NCI-H446 treated with DMSO at 0.1 percent for 48 hours (cell line): ENCODE data around the gene VAMP2.

ENCODE experiments used
- DNase-seq: peaks from one replicate; lab custom pipeline; 2025; lab: John Stamatoyannopoulos, UW

The VAMP2 gene

DNA sequence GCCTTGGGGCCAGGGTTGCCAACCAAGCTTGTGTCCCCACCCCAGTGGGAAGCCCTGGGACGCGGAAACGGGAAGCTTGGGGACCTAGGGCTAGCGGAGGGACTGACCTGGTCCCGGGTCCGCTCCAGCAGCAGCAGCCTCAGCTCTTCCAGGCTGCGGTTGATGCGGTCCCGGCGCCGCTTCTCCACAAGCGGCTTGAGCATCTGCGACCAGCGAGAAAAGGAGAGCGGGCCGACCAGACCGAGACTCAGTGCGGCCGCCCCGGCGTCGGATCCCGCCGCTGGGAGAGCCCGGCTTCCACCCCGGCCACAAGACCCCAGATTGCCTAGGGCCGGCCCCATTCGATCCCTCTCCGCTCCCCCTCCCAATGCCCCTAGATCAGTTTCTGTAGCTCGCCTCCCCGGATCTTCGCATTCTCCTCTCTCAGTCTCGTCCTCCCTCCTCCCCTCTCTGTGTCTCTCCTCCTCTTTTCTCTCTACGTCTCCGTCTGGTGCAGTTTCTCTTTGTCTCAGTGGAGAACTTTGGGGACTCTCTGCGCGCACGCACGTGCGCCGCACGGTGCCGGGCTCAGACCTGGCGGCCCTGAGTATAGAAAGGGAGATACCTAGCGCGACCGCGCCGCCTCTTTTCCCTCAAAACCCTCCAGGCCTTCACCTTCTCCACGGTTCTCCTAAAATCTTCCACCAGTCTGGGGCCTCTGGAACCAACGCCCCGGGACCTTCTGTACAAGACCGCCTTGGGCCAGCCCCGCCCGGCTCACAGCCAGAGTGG lies 39.6 kb downstream of the VAMP2 start:
- no peak for DNase-seq

DNA sequence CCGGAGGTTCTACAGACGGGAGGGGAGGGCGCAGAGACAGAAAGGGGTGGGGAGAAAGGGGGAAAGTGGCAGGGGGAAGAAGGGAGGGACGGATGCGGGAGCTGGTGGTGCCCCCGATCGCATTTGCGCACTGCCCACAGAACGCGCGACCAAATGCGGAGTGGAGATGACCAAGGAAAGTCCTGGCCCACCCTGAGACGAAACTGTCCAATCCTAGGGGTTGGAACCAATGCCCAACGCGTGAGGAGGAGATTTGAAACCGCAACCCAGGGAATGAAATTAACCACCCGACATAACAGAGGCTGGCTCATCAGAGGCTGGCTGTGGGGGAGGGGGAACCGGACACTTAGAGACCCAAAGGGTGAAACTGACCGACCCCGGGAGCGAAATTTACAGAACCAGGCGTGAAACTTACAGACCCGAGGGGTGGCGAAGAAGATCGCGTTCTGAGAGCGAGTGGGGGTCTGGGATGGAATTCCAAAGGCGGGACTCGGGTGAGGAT lies 40.3 kb downstream of the VAMP2 start:
- no peak for DNase-seq

DNA sequence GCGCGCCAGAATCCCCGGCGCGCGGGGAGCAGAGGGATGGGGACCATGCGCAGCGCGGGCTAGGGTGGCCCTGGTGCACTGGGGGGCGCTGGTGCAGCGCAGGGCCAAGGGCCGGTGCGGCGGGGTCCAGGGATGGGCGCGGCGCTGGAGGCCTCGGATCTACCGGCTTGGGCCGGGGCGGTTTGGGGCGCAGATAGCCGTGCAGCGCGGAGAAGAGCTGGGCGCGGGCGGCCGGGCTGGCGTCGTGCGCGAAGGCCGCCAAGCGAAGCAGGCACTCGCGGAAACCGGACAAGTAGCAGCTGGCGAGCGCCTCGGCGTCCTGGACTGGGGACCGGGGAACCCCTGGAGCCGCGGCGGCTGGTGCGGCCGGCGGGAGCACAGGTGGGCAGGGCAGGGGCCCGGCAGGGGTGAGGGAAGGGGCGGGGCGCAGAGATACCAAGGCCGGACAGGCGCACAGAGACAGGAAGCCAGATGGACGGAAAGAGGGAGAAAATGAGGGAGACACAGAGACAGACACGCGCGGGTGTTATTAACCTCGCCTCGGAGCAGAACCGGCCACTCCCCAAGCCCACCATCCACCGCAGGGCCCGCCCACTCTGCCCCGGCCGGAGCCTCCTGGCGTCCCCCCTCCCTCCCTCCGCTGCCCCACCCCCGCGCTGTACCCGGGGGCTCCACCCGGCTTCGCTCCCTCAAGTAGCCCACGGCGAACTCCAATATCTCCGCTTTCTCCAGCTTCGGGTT lies 40.9 kb downstream of the VAMP2 start:
- no peak for DNase-seq

DNA sequence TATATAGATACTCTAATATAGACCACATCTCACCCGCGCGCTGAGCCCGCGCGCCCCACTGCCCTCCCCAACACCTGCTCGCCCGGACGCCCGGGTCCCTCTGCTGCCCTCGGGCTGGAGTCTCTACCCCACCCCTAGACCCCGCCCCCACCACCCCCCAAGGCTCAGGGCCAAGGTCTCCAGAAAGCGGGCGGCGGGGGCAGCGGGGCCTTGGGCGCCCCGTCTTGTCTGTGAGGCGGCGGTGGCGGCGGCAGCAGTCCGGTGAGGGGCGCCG lies 41.4 kb downstream of the VAMP2 start:
- no peak for DNase-seq

DNA sequence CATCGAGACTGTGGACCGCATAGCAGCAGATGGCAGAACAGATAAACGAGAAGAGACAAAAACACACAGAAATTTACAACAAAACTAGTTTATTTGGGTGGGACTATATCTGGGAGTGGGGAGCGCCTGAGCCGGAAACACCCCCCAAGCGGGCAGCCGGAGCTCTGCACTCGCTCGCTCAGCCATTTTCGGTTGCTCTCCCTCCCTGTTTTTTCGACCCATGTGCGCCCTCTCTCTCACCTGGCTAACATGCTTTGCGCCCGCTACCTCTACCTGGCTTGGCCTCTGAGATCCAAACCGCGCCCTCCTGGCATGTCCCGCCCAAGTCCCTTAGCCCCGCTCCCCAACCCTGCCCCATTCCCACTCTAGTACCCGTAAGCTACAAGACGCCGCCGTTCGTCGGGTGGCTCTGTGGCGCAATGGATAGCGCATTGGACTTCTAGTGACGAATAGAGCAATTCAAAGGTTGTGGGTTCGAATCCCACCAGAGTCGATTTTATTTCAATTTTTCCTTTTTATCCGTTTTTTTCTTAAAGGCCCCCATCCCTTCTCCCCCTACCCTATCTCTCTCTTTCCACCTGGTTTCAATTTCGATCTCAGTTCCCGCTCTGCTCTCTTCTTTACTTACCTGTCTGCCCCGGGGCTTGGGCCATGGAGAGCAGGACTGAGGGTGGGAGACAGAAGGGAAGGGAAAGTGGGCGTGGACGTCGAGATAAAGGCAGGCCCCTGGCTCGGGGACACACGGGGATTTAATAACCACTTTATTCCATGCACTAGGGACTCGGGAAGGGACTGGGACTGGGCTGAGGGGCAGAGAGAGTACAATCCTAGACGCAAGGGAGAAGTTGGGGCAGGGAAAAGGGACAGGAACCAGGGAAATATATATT lies 42.0 kb downstream of the VAMP2 start:
- DNase-seq = peak; percentile 60

DNA sequence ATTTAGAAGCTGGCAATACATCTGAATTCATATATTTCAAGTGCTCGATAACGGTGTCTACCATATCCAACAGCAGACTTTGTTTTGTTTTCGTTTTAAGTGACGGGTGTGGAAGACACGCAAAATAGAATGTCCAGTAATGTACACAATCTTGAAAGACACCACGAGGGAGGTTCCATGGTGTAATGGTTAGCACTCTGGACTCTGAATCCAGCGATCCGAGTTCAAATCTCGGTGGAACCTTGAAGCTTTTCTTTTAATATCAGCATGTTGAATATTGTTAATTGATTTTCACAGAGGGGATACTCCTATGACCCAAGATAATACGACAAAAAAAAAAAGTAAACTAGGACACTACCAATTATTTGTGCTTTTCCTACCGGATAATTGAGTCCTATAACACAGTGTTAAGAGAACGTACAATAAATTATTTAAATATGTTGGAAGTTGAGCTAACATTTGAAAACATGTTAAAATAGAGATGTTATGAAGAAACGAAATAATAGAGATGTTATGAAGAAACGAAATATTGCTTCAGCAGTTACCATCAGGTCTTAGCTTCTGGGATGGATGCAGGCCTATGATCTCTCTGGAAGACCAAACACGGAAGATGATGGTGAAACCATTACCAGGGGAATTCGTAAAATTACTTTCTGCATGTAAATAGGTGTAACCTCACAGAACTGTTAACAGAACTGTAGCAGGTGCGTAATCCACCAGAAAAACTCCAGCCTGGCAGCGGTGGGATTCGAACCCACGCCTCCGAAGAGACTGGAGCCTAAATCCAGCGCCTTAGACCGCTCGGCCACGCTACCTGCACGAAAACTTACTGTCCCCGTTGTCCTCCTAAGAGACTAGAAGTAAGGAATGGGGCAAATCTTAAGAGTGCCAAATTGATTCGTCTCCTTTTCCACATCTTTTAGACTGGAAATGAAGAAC lies 42.9 kb downstream of the VAMP2 start:
- peak; percentile 84 for DNase-seq

DNA sequence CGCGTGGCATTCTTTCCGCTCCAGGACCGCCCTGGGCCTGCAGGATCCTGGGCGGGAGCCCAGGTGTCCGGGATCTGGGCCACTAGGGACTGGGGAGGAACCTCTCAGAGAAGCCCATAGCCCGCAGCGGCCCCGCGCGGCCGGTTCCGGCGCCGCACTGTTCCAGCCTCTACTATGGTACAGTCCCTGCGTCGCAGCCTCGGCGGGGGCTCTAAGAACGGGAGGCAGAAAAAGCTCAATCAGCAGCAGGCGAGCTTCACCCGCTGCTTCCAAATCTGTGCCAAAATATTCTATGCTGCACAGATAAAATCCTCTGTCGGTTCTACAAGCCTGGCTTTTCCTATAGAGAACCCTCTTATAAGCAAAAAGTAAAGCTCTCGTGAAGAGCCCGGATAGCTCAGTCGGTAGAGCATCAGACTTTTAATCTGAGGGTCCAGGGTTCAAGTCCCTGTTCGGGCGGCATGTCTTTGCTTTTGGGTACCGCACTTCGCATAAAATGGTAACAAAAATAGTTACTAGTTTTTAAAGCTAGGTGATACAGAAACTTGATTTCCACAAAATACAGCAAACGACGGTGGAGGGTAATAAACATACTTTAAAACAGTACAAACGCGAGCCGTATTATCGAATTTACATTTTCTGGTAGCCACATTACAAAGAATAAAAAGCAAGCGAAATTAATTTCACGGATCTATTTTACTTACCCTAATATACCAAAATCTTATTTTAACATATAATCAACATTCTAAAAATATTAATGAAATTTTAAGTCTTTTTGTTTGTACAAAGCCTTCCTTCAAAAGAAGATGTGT lies 43.8 kb downstream of the VAMP2 start:
- DNase-seq = peak; percentile 78

DNA sequence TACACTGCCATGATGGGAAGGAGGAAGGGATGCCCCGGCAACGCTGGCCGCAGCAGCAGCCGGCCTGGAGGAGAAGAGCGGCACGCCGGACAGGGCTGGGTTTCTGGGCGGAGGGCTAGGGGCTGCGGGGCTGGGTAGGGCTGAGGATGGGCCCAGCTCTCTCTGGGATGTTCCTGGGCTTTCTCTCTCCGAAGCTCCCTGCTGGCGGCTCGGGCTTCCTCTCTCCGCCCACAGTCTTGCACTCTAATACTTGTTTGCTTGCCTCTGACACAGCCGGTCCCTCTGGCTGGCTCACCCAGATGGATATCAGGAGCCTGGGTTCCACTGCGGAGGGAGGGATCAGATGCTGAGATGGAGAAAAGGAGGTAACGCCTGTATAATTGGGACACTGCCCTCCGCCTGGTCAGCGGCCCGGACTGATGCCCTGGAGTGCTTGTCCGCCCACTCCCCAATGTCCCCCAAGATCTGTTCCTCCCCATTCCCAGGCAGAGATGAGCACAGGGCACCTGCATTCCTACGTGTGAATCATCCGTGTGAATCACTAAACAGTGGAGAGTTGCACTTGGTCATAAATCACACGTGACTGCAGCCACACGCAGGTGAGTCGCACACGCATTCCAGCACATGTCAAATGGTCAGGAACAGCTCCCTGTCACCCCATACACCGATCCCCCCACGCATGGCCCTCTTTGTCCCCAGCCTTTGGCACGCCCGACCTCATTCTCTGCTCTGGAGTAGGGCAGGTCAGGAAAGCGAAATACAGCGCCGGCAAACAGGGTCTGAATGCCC lies 44.6 kb downstream of the VAMP2 start, which contains the start of gene ALOXE3:
TSS of gene ALOXE3 (minus strand) at position 535 of the 789 bp plus-strand sequence. CDS start at position 11, 524 bp downstream.
- DNase-seq = no peak

DNA sequence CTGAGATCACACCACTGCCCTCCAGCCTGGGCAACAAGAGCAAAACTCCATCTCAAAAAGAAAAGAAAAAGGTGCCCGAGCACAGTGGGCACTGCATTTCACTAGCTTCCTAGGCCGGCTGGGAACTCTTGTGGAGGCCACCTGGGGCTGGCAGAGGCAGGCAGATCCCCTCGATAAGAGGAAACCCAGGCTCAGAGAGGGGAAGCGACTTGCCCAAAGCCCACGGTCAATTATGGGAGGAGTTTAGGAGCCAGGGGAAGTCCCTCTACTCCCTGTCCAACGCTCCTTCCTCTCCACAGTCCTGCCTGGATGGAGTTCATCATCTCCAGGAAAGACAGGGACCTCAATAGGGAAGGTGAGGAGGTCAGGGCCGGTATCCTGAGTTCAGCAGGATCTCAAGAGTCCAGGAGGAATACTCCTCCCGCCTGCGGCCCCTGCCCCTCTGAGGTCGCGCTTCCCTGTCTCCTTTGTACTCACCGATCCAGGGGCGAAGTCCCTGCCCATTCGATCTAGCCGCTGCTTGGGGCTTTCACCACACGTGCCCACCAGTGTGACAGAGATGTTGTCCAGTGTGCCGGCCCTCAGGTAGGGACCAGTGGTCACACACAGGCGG lies 45.3 kb downstream of the VAMP2 start:
- DNase-seq = no peak

DNA sequence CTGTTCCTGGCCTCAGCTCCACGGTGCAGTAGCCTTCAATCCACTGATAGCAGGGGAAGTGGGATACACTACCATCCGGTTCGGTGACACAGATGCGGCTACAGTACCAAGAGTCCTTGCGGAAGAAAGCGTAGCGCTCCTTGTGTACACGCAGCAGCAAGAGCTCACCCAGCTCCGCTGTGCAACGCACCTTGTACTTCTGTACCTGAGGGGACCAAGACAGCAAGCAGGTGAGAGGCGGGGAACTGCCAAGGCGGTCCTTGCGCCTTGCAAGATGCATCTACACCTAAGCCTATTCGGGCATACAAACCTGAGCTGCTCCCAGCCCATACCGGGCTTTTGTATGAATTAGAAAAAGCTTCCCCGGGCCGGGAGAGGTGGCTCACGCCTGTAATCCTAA lies 46.0 kb downstream of the VAMP2 start:
- no peak for DNase-seq

DNA sequence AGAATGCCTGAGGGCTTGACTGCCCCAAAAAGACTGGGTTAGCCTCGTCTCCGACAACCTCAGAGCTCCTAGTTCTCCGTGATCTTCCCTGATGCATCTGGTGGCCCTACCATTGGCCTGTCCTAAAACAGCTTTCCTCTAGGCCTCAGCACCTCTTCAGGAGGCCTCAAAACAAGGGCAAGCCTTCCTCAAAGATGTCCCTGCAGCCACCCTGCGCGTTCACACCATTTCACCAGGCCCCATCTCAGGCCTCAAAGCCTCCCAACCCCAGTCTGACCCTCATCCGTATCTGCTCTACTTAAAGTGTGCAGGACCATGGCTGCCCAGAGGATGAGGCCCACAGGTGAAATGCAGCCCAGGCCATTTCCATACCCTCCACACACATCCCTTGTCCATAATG lies 51.8 kb downstream of the VAMP2 start:
- DNase-seq = no peak

DNA sequence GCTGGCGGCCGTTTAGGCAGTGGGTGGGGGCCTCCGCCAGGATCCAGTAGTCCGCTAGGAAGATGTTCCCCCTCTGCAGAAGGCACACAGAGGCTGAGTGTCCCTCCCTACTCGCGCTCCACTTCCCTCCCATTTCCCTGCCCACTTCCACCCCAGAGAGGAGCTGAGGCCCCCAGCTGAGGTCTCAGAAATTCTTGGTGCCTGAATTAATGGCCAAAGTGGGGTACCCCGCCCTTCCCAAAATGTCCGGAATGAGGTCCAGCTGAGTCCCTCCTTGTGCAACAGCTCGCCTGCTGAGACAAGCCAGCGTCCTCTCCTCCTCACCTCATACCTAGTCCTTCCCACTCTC lies 52.3 kb downstream of the VAMP2 start:
- no peak for DNase-seq

DNA sequence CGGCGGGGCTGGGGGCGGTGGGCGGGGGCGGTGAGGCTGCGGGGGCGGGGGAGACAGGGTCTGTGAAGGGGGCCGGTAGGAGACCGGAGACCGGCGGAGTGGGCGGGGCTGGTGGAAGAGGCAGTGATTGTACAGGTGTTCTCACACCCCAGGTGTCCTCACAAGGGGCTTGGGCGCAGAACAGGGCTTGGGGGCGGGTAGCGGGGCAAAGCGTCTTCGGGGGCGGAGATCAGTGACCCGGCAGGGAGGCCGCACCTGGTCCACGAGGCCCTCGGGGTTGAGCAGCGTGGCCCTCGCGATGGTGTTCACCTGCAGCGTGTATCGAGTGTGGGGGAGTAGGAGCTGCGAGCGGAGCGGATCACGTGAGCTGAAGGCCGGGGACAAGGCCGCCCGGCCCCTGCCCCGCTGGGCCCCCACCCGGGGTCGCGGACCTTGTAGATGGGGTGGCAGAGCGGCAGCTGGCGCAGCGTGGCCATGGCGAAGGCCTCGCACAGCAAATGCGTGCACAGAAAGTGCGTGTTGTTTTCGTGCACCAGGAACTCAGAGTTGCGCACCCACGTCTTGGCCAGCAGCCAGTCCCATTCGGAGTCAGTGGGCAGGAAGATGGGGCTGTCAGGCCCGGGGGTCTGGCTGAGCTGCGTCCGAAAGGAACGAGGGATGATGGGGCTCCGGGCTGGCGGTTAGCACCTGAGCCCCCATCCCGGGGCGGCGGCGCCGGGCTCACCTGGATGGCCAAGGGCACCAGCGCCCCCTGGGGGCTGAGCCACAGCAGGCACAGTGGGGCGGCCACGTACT lies 52.9 kb downstream of the VAMP2 start:
- DNase-seq = no peak
